Osteoblast (primary cell): Measurements from ENCODE around the gene GNG12. TPM values are rescaled to one million over a fixed set of nuclear protein-coding genes. Genes with fewer than 3 reads are reported as not detected.
A peak's percentile ranks its signal among the peaks of the same experiment; 100 is the strongest.

Source experiments
- DNase-seq: peaks from one replicate; pipeline ENCODE4 v3.0.0; 2011; ENCODE audit warnings: low spot score, mixed read lengths; ENCODE audit not compliant: insufficient read length; ENCODE audit errors: missing footprints
- H2AFZ ChIP-seq: 2 replicates; pipeline ENCODE4 v1.6.0; 2011; ENCODE audit warnings: mild to moderate bottlenecking, low read length
- H3K27ac ChIP-seq: 2 replicates; pipeline ENCODE4 v1.5.1; 2011; ENCODE audit warnings: mild to moderate bottlenecking, low read depth, low read length, moderate library complexity
- H3K27me3 ChIP-seq: 2 replicates; pipeline ENCODE4 v1.6.0; 2012; ENCODE audit warnings: mild to moderate bottlenecking, control low read depth, inconsistent platforms, low read length, moderate library complexity; ENCODE audit not compliant: insufficient read depth
- H3K36me3 ChIP-seq: 2 replicates; pipeline ENCODE4 v1.5.1; 2011; ENCODE audit warnings: mild to moderate bottlenecking, low read length, control low read depth, moderate library complexity; ENCODE audit not compliant: insufficient read depth
- H3K4me1 ChIP-seq: 2 replicates; pipeline ENCODE4 v1.5.1; 2011; ENCODE audit warnings: mild to moderate bottlenecking, low read length, control low read depth, moderate library complexity; ENCODE audit not compliant: insufficient read depth
- H3K4me2 ChIP-seq: 2 replicates; pipeline ENCODE4 v1.6.0; 2011; ENCODE audit warnings: mild to moderate bottlenecking, low read length; ENCODE audit not compliant: insufficient read depth
- H3K4me3 ChIP-seq: fragments of 200-600 bp; sonication (generic); 3 replicates; pipeline ENCODE4 v1.5.1; 2012; ENCODE audit warnings: mild to moderate bottlenecking, low read length, inconsistent platforms; ENCODE audit not compliant: insufficient read depth
- H3K79me2 ChIP-seq: 2 replicates; pipeline ENCODE4 v1.6.0; 2012; ENCODE audit warnings: mild to moderate bottlenecking, low read length, control low read depth, inconsistent platforms; ENCODE audit not compliant: insufficient read depth
- H3K9me3 ChIP-seq: 2 replicates; pipeline ENCODE4 v1.5.1; 2011; ENCODE audit warnings: low read depth, low read length, control low read depth
- H4K20me1 ChIP-seq: 2 replicates; pipeline ENCODE4 v1.6.0; 2012; ENCODE audit warnings: mild to moderate bottlenecking, low read length, control low read depth; ENCODE audit not compliant: insufficient read depth
- CTCF ChIP-seq: IDR thresholded peaks from 2 replicates; pipeline ENCODE4 v1.5.1; 2011; ENCODE audit warnings: mild to moderate bottlenecking, low read depth, low read length, moderate library complexity; ENCODE audit errors: extremely low read depth
- total RNA-seq: library from RNA; depleted of rRNA; stranded (reverse); fragments of >200 nt; gene quantifications from 2 replicates; pipeline ENCODE4 v1.2.3, GENCODE V29; 2012

The GNG12 gene
- total RNA-seq, 1 donor, result 219 TPM

- H3K27ac ChIP-seq, result peak overlapping the region; percentile 90
- H4K20me1 ChIP-seq, result peaks cover 22% of the 10 kb centered on the region
- TF ChIP-seq CTCF, result no peak
- peak overlapping the region; percentile 92 for H3K4me2 ChIP-seq
- no peaks in the 10 kb centered on the region for H3K27me3 ChIP-seq
- no peak overlapping the region for H2AFZ ChIP-seq
- DNase-seq, result peak; percentile 76
- H3K79me2 ChIP-seq, result peaks cover 67% of the 10 kb centered on the region
- H3K4me3 ChIP-seq, result peak overlapping the region; percentile 85
- no peaks in the 10 kb centered on the region for H3K9me3 ChIP-seq
- H3K4me1 ChIP-seq, result peaks cover 36% of the 10 kb centered on the region
- H3K36me3 ChIP-seq, result peaks cover 19% of the 10 kb centered on the region
These were observed 2.1 kb downstream of the GNG12 start for GRCh38 chr1:67830928-67831830.

- Histone ChIP-seq H4K20me1 (peaks cover 30% of the 10 kb centered on the region), H3K4me2 (peak overlapping the region; percentile 92), H3K4me3 (no peak overlapping the region), H3K36me3 (peaks cover 19% of the 10 kb centered on the region), H3K4me1 (peaks cover 28% of the 10 kb centered on the region), H3K27ac (peak overlapping the region; percentile 90), H2AFZ (no peak overlapping the region), H3K79me2 (peaks cover 77% of the 10 kb centered on the region), H3K9me3 (no peaks in the 10 kb centered on the region), H3K27me3 (no peaks in the 10 kb centered on the region)
- no peak for TF ChIP-seq CTCF
- DNase-seq, result no peak
These were observed 3.0 kb downstream of the GNG12 start for GRCh38 chr1:67830226-67830625.

GRCh38 chr1:67827688-67828087 is 5.6 kb downstream of the GNG12 start:
- no peaks in the 10 kb centered on the region for H3K9me3 ChIP-seq
- no peak overlapping the region for H2AFZ ChIP-seq
- H3K79me2 ChIP-seq, result peaks cover 100% of the 10 kb centered on the region
- no peak overlapping the region for H3K27ac ChIP-seq
- no peak overlapping the region for H3K4me3 ChIP-seq
- H3K4me2 ChIP-seq, result no peak overlapping the region
- peaks cover 47% of the 10 kb centered on the region for H4K20me1 ChIP-seq
- peaks cover 12% of the 10 kb centered on the region for H3K4me1 ChIP-seq
- DNase-seq, result no peak
- no peak for TF ChIP-seq CTCF
- peaks cover 19% of the 10 kb centered on the region for H3K36me3 ChIP-seq
- no peaks in the 10 kb centered on the region for H3K27me3 ChIP-seq

- H3K4me3 ChIP-seq, result no peak overlapping the region
- H3K27me3 ChIP-seq, result no peaks in the 10 kb centered on the region
- H3K9me3 ChIP-seq, result no peaks in the 10 kb centered on the region
- DNase-seq, result no peak
- H3K4me1 ChIP-seq, result peaks cover 7% of the 10 kb centered on the region
- no peak overlapping the region for H3K27ac ChIP-seq
- no peak overlapping the region for H2AFZ ChIP-seq
- TF ChIP-seq CTCF, result no peak
- peaks cover 100% of the 10 kb centered on the region for H3K79me2 ChIP-seq
- H3K4me2 ChIP-seq, result no peak overlapping the region
- H3K36me3 ChIP-seq, result peaks cover 30% of the 10 kb centered on the region
- peaks cover 63% of the 10 kb centered on the region for H4K20me1 ChIP-seq
These were observed 7.7 kb downstream of the GNG12 start for GRCh38 chr1:67825591-67825990.
